CD4-positive, alpha-beta memory T cell (primary cell): ENCODE results near the gene AQP12A. TPM values are rescaled to one million over a fixed set of nuclear protein-coding genes. Genes with fewer than 3 reads are reported as not detected.
A peak's percentile ranks its signal among the peaks of the same experiment; 100 is the strongest.

Experiments
- CTCF ChIA-PET: fragments of 350-600 bp; sonication (Branson Sonifier 250); formaldehyde crosslinking; loops from one replicate; lab custom pipeline; 2021; ENCODE audit warnings: inconsistent platforms; ENCODE audit not compliant: partially characterized antibody; lab: Charles Lee
- POLR2A ChIA-PET: fragments of 350-600 bp; sonication (Branson Sonifier 250); formaldehyde crosslinking; loops from one replicate; lab custom pipeline; 2021; ENCODE audit not compliant: partially characterized antibody; lab: Charles Lee
- DNase-seq, 5 donors: peaks; one replicate each; pipeline versions ENCODE4 v3.0.0 to v3.0.0-alpha.2; 2020 to 2022; ENCODE audit warnings: mixed read lengths in 1 of 5
- H3K27ac ChIP-seq: one replicate; pipeline ENCODE4 v1.7.0; 2013; ENCODE audit warnings: low read depth, low read length
- H3K27me3 ChIP-seq: 2 replicates; pipeline ENCODE4 v1.7.0; 2013; ENCODE audit warnings: mild to moderate bottlenecking, low read length, moderate library complexity; ENCODE audit not compliant: insufficient read depth
- H3K36me3 ChIP-seq: 2 replicates; pipeline ENCODE4 v1.7.0; 2013; ENCODE audit warnings: mild to moderate bottlenecking, low read length, moderate library complexity; ENCODE audit not compliant: insufficient read depth
- H3K4me1 ChIP-seq: 2 replicates; pipeline ENCODE4 v1.7.0; 2013; ENCODE audit warnings: mild to moderate bottlenecking, low read length, moderate library complexity; ENCODE audit not compliant: insufficient read depth
- H3K4me3 ChIP-seq, 2 donors: one replicate each; pipeline ENCODE4 v1.7.0; 2013; ENCODE audit warnings: low read length in 2 of 2, mild to moderate bottlenecking in 1 of 2
- H3K9me3 ChIP-seq, 2 donors: one replicate each; pipeline ENCODE4 v1.7.0; 2013; ENCODE audit warnings: low read length in 2 of 2, control low read depth in 1 of 2; ENCODE audit not compliant: control insufficient read depth in 1 of 2
- H3K27ac Mint-ChIP-seq, 7 donors: one replicate each; pipeline ENCODE4 v1.8.0; 2020 to 2021; ENCODE audit warnings: mixed read lengths in 7 of 7, mild to moderate bottlenecking in 6 of 7, inconsistent platforms in 3 of 7, moderate library complexity in 3 of 7
- H3K27me3 Mint-ChIP-seq, 2 donors: one replicate each; pipeline ENCODE4 v1.8.0; 2020 to 2021; ENCODE audit warnings: mixed read lengths in 2 of 2
- H3K36me3 Mint-ChIP-seq, 2 donors: one replicate each; pipeline ENCODE4 v1.8.0; 2020 to 2021; ENCODE audit warnings: mixed read lengths in 2 of 2, inconsistent platforms in 1 of 2, mild to moderate bottlenecking in 1 of 2
- H3K4me1 Mint-ChIP-seq, 4 donors: one replicate each; pipeline ENCODE4 v1.8.0; 2020 to 2021; ENCODE audit warnings: mixed read lengths in 4 of 4, mild to moderate bottlenecking in 1 of 4
- H3K4me3 Mint-ChIP-seq, 8 donors: one replicate each; pipeline ENCODE4 v1.8.0; 2020 to 2021; ENCODE audit warnings: mixed read lengths in 8 of 8, mild to moderate bottlenecking in 7 of 8, moderate library complexity in 6 of 8, inconsistent platforms in 3 of 8
- H3K9me3 Mint-ChIP-seq, 8 donors: one replicate each; pipeline ENCODE4 v1.8.0; 2020 to 2021; ENCODE audit warnings: mixed read lengths in 8 of 8, mild to moderate bottlenecking in 5 of 8, inconsistent platforms in 3 of 8, moderate library complexity in 1 of 8
- intact Hi-C: fragments of 100-400 bp; cut with micrococcal nuclease; formaldehyde crosslinking; loops from one replicate; pipeline ENCODE4 v1.15.1; 2023
- polyA plus RNA-seq, 2 donors: library from polyadenylated mRNA; unstranded; fragments of 300-500 nt; fragmentation: Illumina TruSeq; gene quantifications; one replicate each; pipeline ENCODE4 v1.2.3, GENCODE V29; 2021
- total RNA-seq, 2 experiments: library from RNA; stranded (reverse); gene quantifications; one replicate each; pipeline ENCODE4 v1.2.3, GENCODE V29; 2021

AQP12A gene
- total and polyA plus RNA-seq, 4 experiments from 2014 or later: not detected

DNA sequence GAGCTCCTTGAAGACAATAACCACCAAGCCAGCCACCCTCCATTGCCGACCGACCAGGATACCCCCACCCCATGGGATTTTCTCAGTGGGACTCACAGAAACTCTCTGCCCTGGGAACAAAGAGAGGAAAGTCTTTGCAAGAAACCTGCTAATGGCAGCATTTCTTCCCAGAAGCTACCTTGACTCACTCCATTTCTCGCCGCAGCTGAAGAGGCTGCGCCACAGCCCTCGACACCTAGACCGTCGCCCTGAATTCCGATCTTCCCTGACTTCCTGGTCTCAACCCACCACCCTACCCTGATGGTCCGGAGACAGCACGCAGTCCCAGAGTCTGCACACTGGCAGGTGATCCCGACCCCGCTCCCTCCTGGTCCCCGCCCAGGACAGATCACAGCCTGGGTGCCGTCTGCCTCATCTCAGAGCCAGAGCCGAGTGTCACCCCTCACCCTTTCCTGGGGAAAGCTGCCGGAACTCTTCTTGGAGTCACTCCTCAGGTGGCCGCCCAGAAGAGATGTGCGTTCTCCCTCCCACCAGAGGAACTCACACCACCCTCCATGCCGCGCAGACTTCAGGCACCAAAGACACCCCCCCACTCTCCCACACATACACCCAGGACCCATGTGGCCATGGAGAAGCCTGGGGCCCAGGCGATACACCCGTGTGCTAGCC, 24.6 kb downstream of the AQP12A start:
- Histone ChIP-seq H3K27ac (no peak overlapping the region), H3K4me1 (no peaks in the 10 kb centered on the region), H3K27me3 (no peaks in the 10 kb centered on the region), H3K9me3 (no peaks in the 10 kb centered on the region), H3K4me3 (no peak overlapping the region), H3K36me3 (no peaks in the 10 kb centered on the region)
- H3K4me1 Mint-ChIP-seq: no peaks in the 10 kb centered on the region
- no peak overlapping the region for H3K4me3 Mint-ChIP-seq
- no peaks in the 10 kb centered on the region for H3K36me3 Mint-ChIP-seq
- no peaks in the 10 kb centered on the region for H3K9me3 Mint-ChIP-seq
- peaks cover 0 to 4% of the 10 kb centered on the region in 2 donors for H3K27me3 Mint-ChIP-seq
- intact Hi-C loops: no loop called here
- no peak for DNase-seq
- H3K27ac Mint-ChIP-seq: peak overlapping the region in 1 of 7 donors; percentile 30
- CTCF ChIA-PET: no interaction called here
- POLR2A ChIA-PET: no interaction called here

- Mint-ChIP-seq H3K4me1 (no peaks in the 10 kb centered on the region), H3K27me3 (peaks cover 0 to 4% of the 10 kb centered on the region in 2 donors), H3K36me3 (no peaks in the 10 kb centered on the region), H3K9me3 (no peaks in the 10 kb centered on the region), H3K4me3 (no peak overlapping the region), H3K27ac (no peak overlapping the region)
- Histone ChIP-seq H3K36me3 (no peaks in the 10 kb centered on the region), H3K4me3 (no peak overlapping the region), H3K4me1 (no peaks in the 10 kb centered on the region), H3K9me3 (no peaks in the 10 kb centered on the region), H3K27ac (no peak overlapping the region), H3K27me3 (no peaks in the 10 kb centered on the region)
- intact Hi-C loops: no loop called here
- POLR2A ChIA-PET: no interaction called here
- CTCF ChIA-PET: no interaction called here
- DNase-seq: no peak
Measured at GRCh38 chr2:240717181-240717641, 25.5 kb downstream of the AQP12A start.

- POLR2A ChIA-PET: no interaction called here
- intact Hi-C loops: no loop called here
- Histone ChIP-seq H3K4me1 (no peaks in the 10 kb centered on the region), H3K9me3 (no peaks in the 10 kb centered on the region), H3K36me3 (no peaks in the 10 kb centered on the region), H3K27ac (no peak overlapping the region), H3K27me3 (no peaks in the 10 kb centered on the region), H3K4me3 (no peak overlapping the region)
- CTCF ChIA-PET: no interaction called here
- H3K27me3 Mint-ChIP-seq: peaks cover 0 to 4% of the 10 kb centered on the region in 2 donors
- no peaks in the 10 kb centered on the region for H3K9me3 Mint-ChIP-seq
- H3K4me1 Mint-ChIP-seq: no peaks in the 10 kb centered on the region
- no peaks in the 10 kb centered on the region for H3K36me3 Mint-ChIP-seq
- H3K4me3 Mint-ChIP-seq: no peak overlapping the region
- no peak for DNase-seq
- no peak overlapping the region for H3K27ac Mint-ChIP-seq
Measured at GRCh38 chr2:240717681-240718581, 26.3 kb downstream of the AQP12A start.

GRCh38 chr2:240718896-240719490, 27.3 kb downstream of the AQP12A start:
- ChIA-PET CTCF (no interaction called here), POLR2A (no interaction called here)
- no peak for DNase-seq
- H3K9me3 ChIP-seq: no peaks in the 10 kb centered on the region
- intact Hi-C loops: no loop called here
- H3K27ac ChIP-seq: no peak overlapping the region
- H3K27me3 ChIP-seq: no peaks in the 10 kb centered on the region
- Mint-ChIP-seq H3K4me3 (no peak overlapping the region), H3K27ac (no peak overlapping the region), H3K27me3 (peaks cover 0 to 4% of the 10 kb centered on the region in 2 donors), H3K4me1 (no peaks in the 10 kb centered on the region), H3K36me3 (no peaks in the 10 kb centered on the region), H3K9me3 (no peaks in the 10 kb centered on the region)
- no peaks in the 10 kb centered on the region for H3K4me1 ChIP-seq
- H3K36me3 ChIP-seq: no peaks in the 10 kb centered on the region
- no peak overlapping the region for H3K4me3 ChIP-seq

DNA sequence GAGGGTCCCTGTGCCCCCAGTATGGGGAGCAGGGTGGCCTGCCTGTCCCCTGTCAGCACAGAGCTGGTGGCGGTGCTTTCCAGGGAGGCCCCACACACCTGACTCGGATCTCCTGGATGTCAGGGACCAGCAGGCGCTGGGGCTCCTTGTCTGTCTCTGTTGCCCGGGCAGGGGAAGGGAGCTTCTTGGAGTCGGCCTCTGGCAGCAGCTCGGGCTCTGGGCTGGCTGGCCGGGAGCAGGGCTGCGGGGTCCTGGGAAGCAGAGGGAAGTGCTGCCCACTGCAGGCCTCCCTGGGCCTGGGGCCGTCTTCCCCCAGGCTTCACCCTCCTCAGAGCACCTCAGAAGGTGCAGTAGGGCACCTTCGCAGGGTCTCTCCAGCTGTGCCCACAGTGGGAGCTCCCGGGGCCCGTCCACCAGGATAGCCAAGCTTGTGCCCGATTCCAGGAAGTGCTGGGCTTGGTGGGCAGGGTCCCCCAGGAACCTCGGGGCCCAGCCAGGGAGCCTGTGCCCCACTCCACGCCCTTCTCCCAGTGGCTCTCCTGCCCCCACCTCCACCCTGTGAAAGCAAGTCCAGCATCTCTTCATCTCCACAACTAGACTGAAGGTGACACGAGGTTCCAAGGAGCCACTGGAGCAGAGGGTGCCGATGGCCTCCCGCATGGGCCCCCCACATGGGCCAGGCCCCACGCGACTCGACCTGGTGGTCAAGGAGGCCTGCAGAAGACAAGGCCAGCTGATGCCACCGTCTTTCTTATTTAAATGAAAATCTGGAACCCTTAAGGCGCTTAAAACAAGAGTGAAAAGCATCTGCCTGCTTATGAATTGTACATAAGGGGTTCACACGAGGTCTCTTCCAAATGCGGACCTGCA, 28.2 kb downstream of the AQP12A start:
- Histone ChIP-seq H3K4me1 (no peaks in the 10 kb centered on the region), H3K36me3 (no peaks in the 10 kb centered on the region), H3K27ac (no peak overlapping the region), H3K27me3 (no peaks in the 10 kb centered on the region), H3K9me3 (no peaks in the 10 kb centered on the region), H3K4me3 (no peak overlapping the region)
- Mint-ChIP-seq H3K27ac (no peak overlapping the region), H3K36me3 (no peaks in the 10 kb centered on the region), H3K4me3 (no peak overlapping the region), H3K4me1 (no peaks in the 10 kb centered on the region), H3K27me3 (peaks cover 0 to 4% of the 10 kb centered on the region in 2 donors), H3K9me3 (no peaks in the 10 kb centered on the region)
- ChIA-PET CTCF (interaction anchor here (1.0 kb wide), 1 partner anchor 206 kb away, joined by 3 read pairs; no protein-coding TSS in a partner anchor), POLR2A (no interaction called here)
- intact Hi-C loops: no loop called here
- no peak for DNase-seq

DNA sequence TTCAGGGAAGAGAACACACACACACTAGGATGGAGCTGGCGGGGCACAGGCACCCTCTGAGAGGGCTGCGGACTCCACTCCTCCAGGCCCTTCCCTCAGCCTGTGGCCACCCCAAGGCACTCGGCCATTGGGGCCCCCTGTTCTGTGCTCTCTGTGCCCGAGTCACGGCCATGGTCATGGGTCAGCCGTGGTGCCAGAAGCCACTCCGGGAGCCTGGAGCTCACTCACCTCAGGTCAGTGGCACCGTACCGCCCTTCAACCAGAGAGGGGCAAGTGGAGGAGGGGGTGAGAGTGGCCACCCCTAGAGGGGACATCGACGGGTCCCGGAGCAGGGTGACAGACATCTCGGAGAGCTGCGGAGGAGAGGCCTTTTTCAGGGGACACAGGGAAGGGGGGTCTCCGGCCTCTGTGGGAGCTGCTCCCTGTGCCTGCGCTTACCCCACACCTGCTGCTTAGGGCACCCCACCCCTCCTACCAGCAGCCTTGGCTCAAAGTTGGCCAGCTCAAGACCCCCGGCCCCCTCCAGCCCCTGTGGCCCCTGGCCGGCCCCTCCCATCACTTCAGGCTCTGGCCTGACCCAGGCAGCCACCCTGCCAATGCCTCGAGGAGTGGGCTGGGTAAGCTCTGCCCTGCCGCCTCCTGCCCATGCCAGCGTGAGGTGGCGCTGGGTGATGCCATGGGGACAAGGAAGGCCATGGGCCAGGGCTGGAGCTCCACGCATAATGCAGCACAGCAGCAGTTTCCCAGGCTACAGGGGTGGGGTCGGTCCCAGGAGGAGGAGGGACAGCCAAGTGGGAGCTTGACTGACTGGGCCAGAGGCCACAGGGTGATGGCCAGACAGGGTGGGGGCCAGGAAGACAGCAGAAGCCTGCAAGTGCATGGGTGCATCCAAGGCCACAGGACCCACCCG, 29.3 kb downstream of the AQP12A start:
- no peaks in the 10 kb centered on the region for H3K9me3 Mint-ChIP-seq
- no peak overlapping the region for H3K4me3 Mint-ChIP-seq
- no peaks in the 10 kb centered on the region for H3K4me1 ChIP-seq
- H3K36me3 ChIP-seq: no peaks in the 10 kb centered on the region
- DNase-seq: no peak
- intact Hi-C loops: no loop called here
- no peaks in the 10 kb centered on the region for H3K27me3 ChIP-seq
- H3K27me3 Mint-ChIP-seq: peaks cover 0 to 4% of the 10 kb centered on the region in 2 donors
- no peak overlapping the region for H3K27ac Mint-ChIP-seq
- H3K4me1 Mint-ChIP-seq: no peaks in the 10 kb centered on the region
- H3K4me3 ChIP-seq: no peak overlapping the region
- H3K36me3 Mint-ChIP-seq: no peaks in the 10 kb centered on the region
- ChIA-PET CTCF (no interaction called here), POLR2A (no interaction called here)
- H3K9me3 ChIP-seq: no peaks in the 10 kb centered on the region
- H3K27ac ChIP-seq: no peak overlapping the region
